Gastroesophageal sphincter (tissue), 3 donors: ENCODE results near the gene GPR68.

Experiments used
- CTCF ChIP-seq, 4 experiments: fragments of 200-600 bp in 2 of 4; fragments of 450-650 bp in 2 of 4; sonication (generic) in 1 of 4; IDR thresholded peaks; one replicate each; pipeline ENCODE4 v1.5.1; 2017 to 2019; ENCODE audit warnings: antibody characterized with exemption in 4 of 4, mild to moderate bottlenecking in 2 of 4, moderate library complexity in 2 of 4
- EP300 ChIP-seq: sonication (generic); formaldehyde crosslinking; IDR thresholded peaks from one replicate; pipeline ENCODE4 v1.6.1; 2017; ENCODE audit warnings: antibody characterized with exemption, mild to moderate bottlenecking
- POLR2A ChIP-seq, 2 donors: fragments of 450-650 bp; IDR thresholded peaks; one replicate each; pipeline ENCODE4 v1.6.1; 2017; ENCODE audit warnings: antibody characterized with exemption in 2 of 2, mild to moderate bottlenecking in 2 of 2, moderate library complexity in 1 of 2
- POLR2AphosphoS5 ChIP-seq: sonication (generic); formaldehyde crosslinking; IDR thresholded peaks from one replicate; pipeline ENCODE4 v1.6.1; 2017; ENCODE audit warnings: antibody characterized with exemption

DNA sequence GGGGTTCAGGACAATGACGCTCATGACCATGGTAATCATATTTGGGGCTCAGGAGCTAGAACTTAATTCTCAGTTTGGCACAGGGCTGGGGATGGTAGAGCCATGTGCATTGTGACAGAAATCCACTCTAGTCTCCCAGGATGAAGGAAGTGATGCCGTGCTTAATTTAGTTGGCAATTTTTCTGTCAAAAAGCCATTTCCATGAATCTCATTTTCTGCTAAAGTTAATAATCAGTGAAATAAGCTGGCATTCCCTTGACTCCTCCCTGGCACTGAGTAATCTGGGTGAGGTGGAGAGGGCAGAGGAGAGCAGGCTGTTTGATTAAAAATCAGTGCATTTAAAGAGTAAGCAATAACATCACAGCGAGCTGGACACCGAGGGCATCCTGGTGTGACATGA, 45.0 kb upstream of the GPR68 start:
- no peak for TF ChIP-seq CTCF (IDR thresholded peaks at IDR 0.05)
- TF ChIP-seq EP300 = no peak
- TF ChIP-seq POLR2AphosphoS5 = no peak
- no peak for TF ChIP-seq POLR2A (IDR thresholded peaks at IDR 0.05)
